GM18526 (cell line): ENCODE results near the gene SPECC1L.

Experiments
- POLR2A ChIP-seq: IDR thresholded peaks from 3 replicates; pipeline ENCODE4 v1.6.1; 2011; ENCODE audit not compliant: insufficient read length; ENCODE audit errors: extremely low read depth

SPECC1L gene

GRCh38 chr22:24421428-24421931 is 150.8 kb downstream of the SPECC1L start:
- no peak for TF ChIP-seq POLR2A

GRCh38 chr22:24422102-24422665 is 151.6 kb downstream of the SPECC1L start:
- TF ChIP-seq POLR2A = no peak

- TF ChIP-seq POLR2A = no peak
Measured at GRCh38 chr22:24423519-24424000, 152.9 kb downstream of the SPECC1L start.

- TF ChIP-seq POLR2A = peak; percentile 7
Measured at GRCh38 chr22:24424001-24424900, 153.6 kb downstream of the SPECC1L start.

- TF ChIP-seq POLR2A = no peak
Measured at GRCh38 chr22:24424901-24425775, 154.5 kb downstream of the SPECC1L start.

GRCh38 chr22:24426436-24426835 is 155.8 kb downstream of the SPECC1L start:
- no peak for TF ChIP-seq POLR2A

GRCh38 chr22:24426851-24427499 is 156.3 kb downstream of the SPECC1L start:
- TF ChIP-seq POLR2A = no peak

- TF ChIP-seq POLR2A = peak; percentile 34
Measured at GRCh38 chr22:24427500-24428164, 157.0 kb downstream of the SPECC1L start, which contains the start of gene ADORA2A. Gene ADORA2A, plus strand, starts transcription at chr22:24427599. Its CDS starts 5,806 bp downstream, at chr22:24433405.

GRCh38 chr22:24428751-24429410 is 158.2 kb downstream of the SPECC1L start:
- TF ChIP-seq POLR2A = peak; percentile 20

- TF ChIP-seq POLR2A = no peak
Measured at GRCh38 chr22:24429411-24430365, 159.1 kb downstream of the SPECC1L start.

- no peak for TF ChIP-seq POLR2A
Measured at GRCh38 chr22:24430431-24431308, 160.0 kb downstream of the SPECC1L start.
